GM12801 (cell line): ENCODE data around the gene IYD.

Experiments
- CTCF ChIP-seq: IDR thresholded peaks from one replicate; pipeline ENCODE4 v1.5.1; 2011; ENCODE audit warnings: control low read depth; ENCODE audit not compliant: insufficient read length; ENCODE audit errors: extremely low read depth

Gene IYD

DNA sequence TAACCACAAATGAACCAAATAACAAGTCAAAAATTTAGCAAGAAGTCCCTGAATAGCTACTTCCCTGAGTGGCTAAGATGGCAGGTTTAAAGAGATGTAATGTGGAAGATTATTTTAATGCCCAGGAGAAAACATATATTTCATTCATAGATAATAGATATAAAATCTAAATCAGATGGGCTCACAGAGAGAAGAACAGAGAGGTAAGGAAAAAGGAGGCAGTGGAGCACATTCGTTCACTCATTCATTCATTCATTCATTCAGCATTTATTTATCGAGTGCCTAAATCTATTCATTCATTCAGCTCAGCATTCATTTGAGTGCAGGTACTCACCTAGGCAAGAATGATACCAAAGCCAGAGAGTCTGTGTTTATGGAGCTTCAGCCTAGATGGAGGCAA lies 32.1 kb upstream of the IYD start:
- no peak for TF ChIP-seq CTCF

- no peak for TF ChIP-seq CTCF
Observed at GRCh38 chr6:150342126-150342525, 26.7 kb upstream of the IYD start.

DNA sequence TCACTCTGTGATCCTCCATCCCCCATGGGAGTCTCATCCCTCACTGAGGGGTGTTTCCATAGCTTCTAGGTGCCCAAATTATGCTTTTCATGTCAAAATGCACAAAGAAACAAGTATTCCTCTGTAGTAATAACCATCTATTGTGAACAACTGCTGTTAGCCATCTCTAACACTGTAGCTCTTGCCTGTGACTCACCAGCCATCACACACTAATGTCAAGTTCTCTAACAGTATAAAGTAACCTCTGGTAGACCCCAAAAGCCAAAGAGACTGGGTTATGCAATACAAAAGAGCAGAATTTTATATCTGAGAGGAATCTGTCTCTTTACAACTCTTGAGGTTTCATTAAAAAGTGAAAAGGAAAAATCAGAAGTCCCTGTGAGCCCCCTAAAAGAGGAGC lies 25.4 kb upstream of the IYD start:
- TF ChIP-seq CTCF: no peak

DNA sequence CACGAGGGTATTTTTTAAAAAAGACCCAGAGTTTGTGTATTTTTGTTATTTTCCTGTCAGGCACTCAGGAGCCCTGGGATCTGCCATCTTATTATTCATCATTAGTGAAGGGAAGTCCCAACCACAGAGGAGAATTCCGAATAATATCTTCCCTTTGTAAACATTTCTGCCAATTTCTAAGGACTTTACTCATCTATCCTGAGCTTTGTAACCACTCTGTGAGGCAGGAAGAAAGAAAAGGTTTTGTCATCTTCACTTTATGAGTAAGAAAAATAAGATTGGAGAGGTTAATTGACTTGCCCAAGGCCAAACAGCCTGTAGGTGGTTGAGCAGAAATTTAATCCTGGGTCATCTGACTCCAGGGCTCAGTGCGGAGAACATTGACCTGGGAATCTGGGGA lies 23.0 kb upstream of the IYD start:
- no peak for TF ChIP-seq CTCF

- TF ChIP-seq CTCF: no peak
Observed at GRCh38 chr6:150346346-150346745, 22.5 kb upstream of the IYD start.

GRCh38 chr6:150347845-150348244 lies 21.0 kb upstream of the IYD start:
- TF ChIP-seq CTCF: no peak

DNA sequence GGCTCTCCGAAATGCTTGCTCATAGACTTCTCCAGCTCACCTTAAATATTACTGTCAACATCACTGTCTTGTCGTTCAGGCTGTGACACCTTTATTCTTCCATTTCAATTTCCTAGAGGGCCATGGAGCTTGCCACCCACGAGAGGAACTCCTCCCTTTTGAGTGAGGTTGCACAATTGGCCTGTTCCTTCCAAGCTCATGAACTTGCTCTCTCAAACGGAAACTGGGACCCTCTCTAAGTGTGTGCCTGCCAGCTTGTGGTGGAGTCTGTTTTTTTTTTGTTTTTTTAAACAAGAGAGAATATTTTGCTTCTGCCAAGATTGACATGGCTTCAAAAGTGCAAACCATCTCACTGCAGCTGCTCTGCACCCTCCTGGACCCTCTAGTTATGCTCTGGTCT lies 19.3 kb upstream of the IYD start:
- TF ChIP-seq CTCF: no peak
